ENCODE data around the gene PLET1.

- TF ChIP-seq, protein P1, sequence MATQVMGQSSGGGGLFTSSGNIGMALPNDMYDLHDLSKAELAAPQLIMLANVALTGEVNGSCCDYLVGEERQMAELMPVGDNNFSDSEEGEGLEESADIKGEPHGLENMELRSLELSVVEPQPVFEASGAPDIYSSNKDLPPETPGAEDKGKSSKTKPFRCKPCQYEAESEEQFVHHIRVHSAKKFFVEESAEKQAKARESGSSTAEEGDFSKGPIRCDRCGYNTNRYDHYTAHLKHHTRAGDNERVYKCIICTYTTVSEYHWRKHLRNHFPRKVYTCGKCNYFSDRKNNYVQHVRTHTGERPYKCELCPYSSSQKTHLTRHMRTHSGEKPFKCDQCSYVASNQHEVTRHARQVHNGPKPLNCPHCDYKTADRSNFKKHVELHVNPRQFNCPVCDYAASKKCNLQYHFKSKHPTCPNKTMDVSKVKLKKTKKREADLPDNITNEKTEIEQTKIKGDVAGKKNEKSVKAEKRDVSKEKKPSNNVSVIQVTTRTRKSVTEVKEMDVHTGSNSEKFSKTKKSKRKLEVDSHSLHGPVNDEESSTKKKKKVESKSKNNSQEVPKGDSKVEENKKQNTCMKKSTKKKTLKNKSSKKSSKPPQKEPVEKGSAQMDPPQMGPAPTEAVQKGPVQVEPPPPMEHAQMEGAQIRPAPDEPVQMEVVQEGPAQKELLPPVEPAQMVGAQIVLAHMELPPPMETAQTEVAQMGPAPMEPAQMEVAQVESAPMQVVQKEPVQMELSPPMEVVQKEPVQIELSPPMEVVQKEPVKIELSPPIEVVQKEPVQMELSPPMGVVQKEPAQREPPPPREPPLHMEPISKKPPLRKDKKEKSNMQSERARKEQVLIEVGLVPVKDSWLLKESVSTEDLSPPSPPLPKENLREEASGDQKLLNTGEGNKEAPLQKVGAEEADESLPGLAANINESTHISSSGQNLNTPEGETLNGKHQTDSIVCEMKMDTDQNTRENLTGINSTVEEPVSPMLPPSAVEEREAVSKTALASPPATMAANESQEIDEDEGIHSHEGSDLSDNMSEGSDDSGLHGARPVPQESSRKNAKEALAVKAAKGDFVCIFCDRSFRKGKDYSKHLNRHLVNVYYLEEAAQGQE (IDR thresholded peaks at IDR 0.05; ENCODE audit: low read depth): no peak
- TF ChIP-seq CREB1 (IDR thresholded peaks at IDR 0.05; ENCODE audit: low read depth): no peak
- no peak for TF ChIP-seq TEAD4 (IDR thresholded peaks at IDR 0.05)
- TF ChIP-seq EGR1 (IDR thresholded peaks at IDR 0.05): no peak
- TF ChIP-seq FOXM1 (IDR thresholded peaks at IDR 0.05; ENCODE audit: borderline replicate concordance, low read depth): no peak
- TF ChIP-seq MAX (IDR thresholded peaks at IDR 0.05): no peak
- TF ChIP-seq TCF12 (IDR thresholded peaks at IDR 0.05; ENCODE audit: low read depth): no peak
- no peak for TF ChIP-seq TAF1 (IDR thresholded peaks at IDR 0.05; ENCODE audit: low read depth)
- TF ChIP-seq NFIC (IDR thresholded peaks at IDR 0.05): no peak
Measured at GRCh38 chr11:112303616-112304015, 43.0 kb upstream of the PLET1 start.
